Measurements from ENCODE around the gene ZAR1.

ZAR1 gene

GRCh38 chr4:48461000-48461399, 29.1 kb upstream of the ZAR1 start:
- no peak for TF ChIP-seq CTCF (IDR thresholded peaks at IDR 0.05)
- Histone ChIP-seq H3K4me3 (no peak overlapping the region), H3K27ac (no peak overlapping the region)
- no peak for DNase-seq (ENCODE audit: low spot score)

DNA sequence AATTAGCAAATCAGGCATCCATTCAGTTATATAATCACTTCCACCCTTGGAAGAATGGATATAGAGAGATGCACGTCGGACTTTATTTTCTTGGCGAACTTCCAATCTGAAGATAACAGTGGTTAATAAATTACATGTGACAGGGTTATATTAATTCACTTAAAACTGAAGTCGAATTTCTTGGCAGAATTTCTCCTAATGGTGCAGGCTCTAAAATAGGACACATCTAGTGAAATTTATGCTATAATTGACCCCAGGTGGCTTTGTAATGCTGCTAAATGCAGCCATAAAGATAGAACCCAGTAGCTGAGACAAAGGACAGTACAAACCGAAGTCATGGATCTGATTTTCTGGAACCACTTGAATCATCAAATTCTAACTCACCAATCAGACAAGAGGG, 27.7 kb upstream of the ZAR1 start:
- Histone ChIP-seq H3K4me3 (no peak overlapping the region), H3K27ac (no peak overlapping the region)
- no peak for TF ChIP-seq CTCF (IDR thresholded peaks at IDR 0.05)
- no peak for DNase-seq (ENCODE audit: low spot score)

DNA sequence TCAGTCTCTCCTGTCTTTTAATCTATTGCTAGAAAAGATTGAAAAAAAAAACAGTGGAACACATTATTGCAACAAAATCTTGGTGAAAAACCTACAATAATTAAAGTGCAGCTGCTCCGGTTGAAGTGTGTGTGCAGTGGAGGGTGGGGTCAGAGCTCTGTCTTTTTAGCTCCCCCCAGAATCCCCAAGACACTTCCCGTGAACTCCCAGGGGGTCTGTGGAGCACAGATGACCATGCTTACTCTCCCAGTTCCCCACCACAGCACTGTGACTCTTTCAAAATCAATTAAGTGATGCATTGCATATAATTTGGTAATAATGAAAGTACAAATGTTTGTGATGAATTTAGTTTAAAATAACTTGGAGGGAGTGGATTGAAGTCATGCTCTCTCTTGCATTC, 22.6 kb upstream of the ZAR1 start:
- no peak for DNase-seq (ENCODE audit: low spot score)
- Histone ChIP-seq H3K27ac (no peak overlapping the region), H3K4me3 (no peak overlapping the region)
- TF ChIP-seq CTCF (IDR thresholded peaks at IDR 0.05) = no peak

DNA sequence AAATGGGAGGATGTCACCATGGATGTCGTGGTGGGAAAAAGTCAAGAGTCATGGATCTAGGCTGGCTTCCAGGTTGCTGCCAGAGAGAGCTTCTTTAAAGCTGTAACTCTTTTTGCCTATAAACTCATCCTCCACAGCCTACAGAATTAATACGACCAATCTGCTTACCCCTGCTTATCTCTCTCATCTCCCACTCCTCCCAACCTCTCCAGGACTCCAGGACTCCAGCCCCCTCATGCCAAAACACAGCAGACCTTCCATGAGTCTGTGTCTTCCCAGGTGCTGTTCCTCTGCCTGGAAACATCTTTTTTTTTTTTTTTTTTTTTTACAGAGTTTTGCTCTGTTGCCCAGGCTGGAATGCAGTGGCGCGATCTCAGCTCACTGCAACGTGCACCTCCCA, 22.2 kb upstream of the ZAR1 start:
- DNase-seq (ENCODE audit: low spot score) = no peak
- TF ChIP-seq CTCF (IDR thresholded peaks at IDR 0.05) = no peak

DNA sequence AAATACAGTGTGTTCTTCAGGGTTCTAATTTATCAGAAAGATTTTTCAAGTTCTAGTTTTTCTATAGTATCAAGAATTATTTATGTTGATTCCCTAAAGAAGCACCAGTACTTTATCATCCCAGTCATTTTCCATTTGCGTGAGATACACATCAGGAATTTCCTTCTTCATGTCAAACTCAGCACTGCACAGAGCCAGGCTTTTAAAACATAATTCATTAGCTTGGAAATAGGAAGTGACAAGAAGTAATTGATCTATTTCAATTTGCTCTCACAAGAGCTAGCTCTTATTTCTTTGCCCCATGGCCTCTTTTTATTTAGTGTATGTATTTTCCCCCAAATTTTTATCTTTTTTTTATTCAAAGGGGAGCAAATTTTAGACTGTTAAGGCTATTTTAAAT, 19.9 kb upstream of the ZAR1 start:
- no peak for DNase-seq (ENCODE audit: low spot score)
- TF ChIP-seq CTCF (IDR thresholded peaks at IDR 0.05) = no peak
- H3K4me3 ChIP-seq = no peak overlapping the region
- no peak overlapping the region for H3K27ac ChIP-seq

More for the DNA sequence above, 22.2 kb upstream of the ZAR1 start:
- no peak overlapping the region for H3K27ac ChIP-seq
- H3K4me3 ChIP-seq = no peak overlapping the region

- no peak for DNase-seq (ENCODE audit: low spot score)
- H3K27ac ChIP-seq = no peak overlapping the region
- no peak overlapping the region for H3K4me3 ChIP-seq
- no peak for TF ChIP-seq CTCF (IDR thresholded peaks at IDR 0.05)
Measured at GRCh38 chr4:48470570-48470969, 19.5 kb upstream of the ZAR1 start.

- Histone ChIP-seq H3K27ac (no peak overlapping the region), H3K4me3 (no peak overlapping the region)
- TF ChIP-seq CTCF (IDR thresholded peaks at IDR 0.05) = no peak
- no peak for DNase-seq (ENCODE audit: low spot score)
Measured at GRCh38 chr4:48472794-48473193, 17.3 kb upstream of the ZAR1 start.
